Coronary artery (tissue), 2 donors: Measurements from ENCODE around the gene UBR3.

ENCODE experiments used
- DNase-seq: peaks from one replicate; pipeline ENCODE4 v3.0.0-alpha.2; 2017; ENCODE audit warnings: low spot score
- H3K27ac ChIP-seq, 2 donors: fragments of 200-600 bp; sonication (generic); one replicate each; pipeline ENCODE4 v1.5.1; 2016 to 2019
- H3K4me3 ChIP-seq: fragments of 200-600 bp; sonication (generic); 2 replicates; pipeline ENCODE4 v1.5.1; 2016; ENCODE audit warnings: mild to moderate bottlenecking, moderate library complexity
- CTCF ChIP-seq: fragments of 200-600 bp; sonication (generic); IDR thresholded peaks from one replicate; pipeline ENCODE4 v1.5.1; 2019; ENCODE audit warnings: antibody characterized with exemption

UBR3 gene

GRCh38 chr2:170076189-170076588 is 248.9 kb downstream of the UBR3 start:
- no peak for TF ChIP-seq CTCF
- H3K27ac ChIP-seq: no peak overlapping the region
- no peak for DNase-seq
- no peak overlapping the region for H3K4me3 ChIP-seq

- Histone ChIP-seq H3K4me3 (no peak overlapping the region), H3K27ac (no peak overlapping the region)
- no peak for TF ChIP-seq CTCF
- DNase-seq: no peak
Measured at GRCh38 chr2:170077830-170078569, 250.7 kb downstream of the UBR3 start.

- Histone ChIP-seq H3K4me3 (no peak overlapping the region), H3K27ac (no peak overlapping the region)
- no peak for DNase-seq
- TF ChIP-seq CTCF: no peak
Measured at GRCh38 chr2:170084820-170085491, 257.7 kb downstream of the UBR3 start.

GRCh38 chr2:170086117-170086688 is 258.9 kb downstream of the UBR3 start:
- no peak overlapping the region for H3K4me3 ChIP-seq
- DNase-seq: no peak
- no peak overlapping the region for H3K27ac ChIP-seq
- no peak for TF ChIP-seq CTCF

GRCh38 chr2:170086751-170087412 is 259.6 kb downstream of the UBR3 start:
- H3K27ac ChIP-seq: no peak overlapping the region
- no peak for DNase-seq
- TF ChIP-seq CTCF: no peak

GRCh38 chr2:170087413-170087793 is 260.1 kb downstream of the UBR3 start:
- TF ChIP-seq CTCF: no peak

More at GRCh38 chr2:170086751-170087412, 259.6 kb downstream of the UBR3 start:
- no peak overlapping the region for H3K4me3 ChIP-seq

More at GRCh38 chr2:170087413-170087793, 260.1 kb downstream of the UBR3 start:
- no peak for DNase-seq
- Histone ChIP-seq H3K27ac (no peak overlapping the region), H3K4me3 (no peak overlapping the region)
